Measurements from ENCODE around the gene SYT13.

The SYT13 gene

GRCh38 chr11:45245218-45246045 lies 40.7 kb downstream of the SYT13 start:
- TF ChIP-seq TCF4 (CRISPR knock-in tag; IDR thresholded peaks at IDR 0.05; ENCODE audit: borderline replicate concordance) (no peak), ZFP30 (CRISPR knock-in tag; IDR thresholded peaks at IDR 0.05) (no peak), TOX (CRISPR knock-in tag; IDR thresholded peaks at IDR 0.05; ENCODE audit: borderline replicate concordance) (no peak), ISL1 (CRISPR knock-in tag; IDR thresholded peaks at IDR 0.05) (no peak), RARB (CRISPR knock-in tag; IDR thresholded peaks at IDR 0.05) (no peak), PPARA (CRISPR knock-in tag; IDR thresholded peaks at IDR 0.05; ENCODE audit: borderline replicate concordance) (no peak), BACH2 (CRISPR knock-in tag; IDR thresholded peaks at IDR 0.05; ENCODE audit: borderline replicate concordance) (no peak), PATZ1 (CRISPR knock-in tag; IDR thresholded peaks at IDR 0.05; ENCODE audit: borderline replicate concordance) (no peak), GLIS3 (CRISPR knock-in tag; IDR thresholded peaks at IDR 0.05) (no peak), POU6F1 (CRISPR knock-in tag; IDR thresholded peaks at IDR 0.05; ENCODE audit: borderline replicate concordance, low read depth) (no peak), ZNF565 (CRISPR knock-in tag; conservative IDR thresholded peaks at IDR 0.05; ENCODE audit: low read depth) (no peak), TSHZ2 (CRISPR knock-in tag; IDR thresholded peaks at IDR 0.05) (no peak), CSRNP3 (CRISPR knock-in tag; IDR thresholded peaks at IDR 0.05) (no peak), ZNF8 (CRISPR knock-in tag; IDR thresholded peaks at IDR 0.05) (no peak), ESRRG (CRISPR knock-in tag; IDR thresholded peaks at IDR 0.05) (no peak), CSDC2 (CRISPR knock-in tag; IDR thresholded peaks at IDR 0.05) (no peak), ARNTL (CRISPR knock-in tag; IDR thresholded peaks at IDR 0.05; ENCODE audit: borderline replicate concordance, low read depth) (no peak), CREB5 (CRISPR knock-in tag; IDR thresholded peaks at IDR 0.05; ENCODE audit: low read depth) (no peak)
- ATAC-seq, result no peak

- ATAC-seq, result no peak
These were observed 42.2 kb downstream of the SYT13 start for GRCh38 chr11:45243967-45244366.

More at GRCh38 chr11:45243967-45244366, 42.2 kb downstream of the SYT13 start:
- TF ChIP-seq TOX (CRISPR knock-in tag; IDR thresholded peaks at IDR 0.05; ENCODE audit: borderline replicate concordance) (no peak), PPARA (CRISPR knock-in tag; IDR thresholded peaks at IDR 0.05; ENCODE audit: borderline replicate concordance) (no peak), PATZ1 (CRISPR knock-in tag; IDR thresholded peaks at IDR 0.05; ENCODE audit: borderline replicate concordance) (no peak), ZNF8 (CRISPR knock-in tag; IDR thresholded peaks at IDR 0.05) (no peak), GLIS3 (CRISPR knock-in tag; IDR thresholded peaks at IDR 0.05) (no peak), ZFP30 (CRISPR knock-in tag; IDR thresholded peaks at IDR 0.05) (no peak), ESRRG (CRISPR knock-in tag; IDR thresholded peaks at IDR 0.05) (no peak), ZNF70 (CRISPR knock-in tag; IDR thresholded peaks at IDR 0.05) (no peak), CREB5 (CRISPR knock-in tag; IDR thresholded peaks at IDR 0.05; ENCODE audit: low read depth) (no peak), ZC3H10 (CRISPR knock-in tag; IDR thresholded peaks at IDR 0.05) (no peak), TSHZ2 (CRISPR knock-in tag; IDR thresholded peaks at IDR 0.05) (no peak), ZFP3 (CRISPR knock-in tag; IDR thresholded peaks at IDR 0.05) (no peak), CSDC2 (CRISPR knock-in tag; IDR thresholded peaks at IDR 0.05) (no peak), ARNTL (CRISPR knock-in tag; IDR thresholded peaks at IDR 0.05; ENCODE audit: borderline replicate concordance, low read depth) (no peak), RARB (CRISPR knock-in tag; IDR thresholded peaks at IDR 0.05) (no peak)

All from SK-N-SH treated with all-trans-retinoic acid at 6 μM for 48 hours (cell line).